Stimulated activated naive CD4-positive, alpha-beta T cell (primary cell): ENCODE measurements around the gene CCL22.

ENCODE experiments used
- DNase-seq, 6 experiments: peaks; one replicate each; lab custom pipeline; 2025; lab: John Stamatoyannopoulos, UW

The CCL22 gene

DNA sequence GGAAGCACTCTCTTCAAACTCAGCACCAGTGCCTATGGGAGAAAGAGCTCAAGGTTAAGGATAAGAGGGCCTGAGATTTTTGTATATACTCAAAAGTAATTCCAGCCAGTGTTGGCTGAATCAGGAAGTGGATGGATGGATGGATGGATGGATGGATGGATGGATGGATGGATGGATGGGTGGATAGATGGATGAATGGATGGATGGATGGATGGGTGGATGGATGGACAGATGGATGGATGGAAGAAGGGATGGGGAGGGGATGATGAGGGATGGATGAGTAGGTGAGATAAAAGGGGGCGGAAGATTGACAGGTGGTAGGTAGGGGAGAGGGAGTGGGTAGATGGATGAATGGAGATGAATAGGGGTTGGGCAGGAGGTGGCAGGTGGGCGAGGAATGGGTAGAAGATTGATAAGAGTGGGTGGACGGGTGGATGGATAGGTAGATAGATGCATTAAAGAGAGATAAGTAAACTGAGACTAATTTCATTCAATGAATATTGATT is 17.8 kb downstream of the CCL22 start:
- no peak for DNase-seq

DNA sequence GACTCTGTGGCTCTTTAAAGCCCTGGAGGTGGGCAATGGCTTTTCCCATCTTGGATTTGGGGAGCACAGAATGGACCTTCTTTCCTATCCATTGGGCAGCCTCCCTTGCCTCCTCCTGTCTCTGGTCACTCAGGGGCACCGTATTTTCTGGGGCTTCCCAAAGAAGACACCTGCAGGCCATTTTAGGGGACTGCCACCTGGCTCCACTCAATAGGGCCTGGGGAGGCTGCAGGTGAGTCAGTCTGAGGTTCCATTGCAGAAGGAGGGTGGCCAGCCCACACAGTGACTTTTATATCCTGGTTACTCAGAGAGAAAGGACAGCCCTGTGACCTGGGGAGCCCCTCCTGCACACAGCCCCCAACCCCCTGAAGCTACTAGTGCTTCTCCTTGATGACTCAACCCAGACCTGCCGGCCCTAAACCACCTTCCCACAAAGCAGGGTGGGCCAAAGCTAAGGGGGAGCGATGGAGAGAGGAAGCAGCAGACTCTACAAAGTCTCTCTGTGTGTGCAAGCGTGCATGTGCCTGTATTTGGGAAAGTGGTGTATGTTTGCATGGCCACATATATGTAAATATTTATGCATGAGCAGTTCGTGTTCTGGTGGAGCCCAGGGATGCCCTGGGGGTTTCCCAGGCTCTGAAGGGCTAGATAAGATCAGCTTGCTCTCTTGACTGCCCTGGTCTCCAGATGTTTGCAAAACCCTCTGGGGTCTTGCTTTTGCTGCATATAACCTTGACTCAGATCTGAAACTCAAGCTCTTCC is 18.7 kb downstream of the CCL22 start:
- no peak for DNase-seq

- DNase-seq: no peak
Measured at GRCh38 chr16:57379579-57379978, 21.0 kb downstream of the CCL22 start.

- no peak for DNase-seq
Measured at GRCh38 chr16:57380671-57381462, 22.3 kb downstream of the CCL22 start.

DNA sequence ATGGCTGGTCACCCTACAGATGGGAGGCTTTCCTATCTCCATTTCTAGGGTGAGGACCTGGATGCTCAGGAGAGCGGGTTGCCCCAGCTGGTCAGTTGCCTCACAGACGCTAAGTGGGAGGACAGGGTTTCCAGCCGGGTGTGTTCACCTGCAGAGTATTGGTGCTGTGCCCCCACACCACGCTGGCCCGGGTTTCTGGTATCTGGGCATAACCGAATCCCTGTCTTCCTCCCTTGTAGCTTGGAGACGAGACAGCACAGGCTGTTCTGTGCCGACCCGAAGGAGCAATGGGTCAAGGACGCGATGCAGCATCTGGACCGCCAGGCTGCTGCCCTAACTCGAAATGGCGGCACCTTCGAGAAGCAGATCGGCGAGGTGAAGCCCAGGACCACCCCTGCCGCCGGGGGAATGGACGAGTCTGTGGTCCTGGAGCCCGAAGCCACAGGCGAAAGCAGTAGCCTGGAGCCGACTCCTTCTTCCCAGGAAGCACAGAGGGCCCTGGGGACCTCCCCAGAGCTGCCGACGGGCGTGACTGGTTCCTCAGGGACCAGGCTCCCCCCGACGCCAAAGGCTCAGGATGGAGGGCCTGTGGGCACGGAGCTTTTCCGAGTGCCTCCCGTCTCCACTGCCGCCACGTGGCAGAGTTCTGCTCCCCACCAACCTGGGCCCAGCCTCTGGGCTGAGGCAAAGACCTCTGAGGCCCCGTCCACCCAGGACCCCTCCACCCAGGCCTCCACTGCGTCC is 23.4 kb downstream of the CCL22 start:
- no peak for DNase-seq

GRCh38 chr16:57382535-57383275 is 24.1 kb downstream of the CCL22 start:
- no peak for DNase-seq

GRCh38 chr16:57383276-57384247 is 25.0 kb downstream of the CCL22 start:
- no peak for DNase-seq

DNA sequence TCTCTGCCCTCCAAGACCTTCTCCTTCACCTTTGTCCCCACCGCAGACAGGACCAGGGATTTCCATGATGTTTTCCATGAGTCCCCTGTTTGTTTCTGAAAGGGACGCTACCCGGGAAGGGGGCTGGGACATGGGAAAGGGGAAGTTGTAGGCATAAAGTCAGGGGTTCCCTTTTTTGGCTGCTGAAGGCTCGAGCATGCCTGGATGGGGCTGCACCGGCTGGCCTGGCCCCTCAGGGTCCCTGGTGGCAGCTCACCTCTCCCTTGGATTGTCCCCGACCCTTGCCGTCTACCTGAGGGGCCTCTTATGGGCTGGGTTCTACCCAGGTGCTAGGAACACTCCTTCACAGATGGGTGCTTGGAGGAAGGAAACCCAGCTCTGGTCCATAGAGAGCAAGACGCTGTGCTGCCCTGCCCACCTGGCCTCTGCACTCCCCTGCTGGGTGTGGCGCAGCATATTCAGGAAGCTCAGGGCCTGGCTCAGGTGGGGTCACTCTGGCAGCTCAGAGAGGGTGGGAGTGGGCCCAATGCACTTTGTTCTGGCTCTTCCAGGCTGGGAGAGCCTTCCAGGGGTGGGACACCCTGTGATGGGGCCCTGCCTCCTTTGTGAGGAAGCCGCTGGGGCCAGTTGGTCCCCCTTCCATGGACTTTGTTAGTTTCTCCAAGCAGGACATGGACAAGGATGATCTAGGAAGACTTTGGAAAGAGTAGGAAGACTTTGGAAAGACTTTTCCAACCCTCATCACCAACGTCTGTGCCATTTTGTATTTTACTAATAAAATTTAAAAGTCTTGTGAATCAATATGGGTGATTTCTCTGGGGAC is 25.9 kb downstream of the CCL22 start:
- DNase-seq: no peak

GRCh38 chr16:57385083-57385482 is 26.5 kb downstream of the CCL22 start:
- DNase-seq: no peak

GRCh38 chr16:57386381-57386951 is 27.9 kb downstream of the CCL22 start:
- no peak for DNase-seq

DNA sequence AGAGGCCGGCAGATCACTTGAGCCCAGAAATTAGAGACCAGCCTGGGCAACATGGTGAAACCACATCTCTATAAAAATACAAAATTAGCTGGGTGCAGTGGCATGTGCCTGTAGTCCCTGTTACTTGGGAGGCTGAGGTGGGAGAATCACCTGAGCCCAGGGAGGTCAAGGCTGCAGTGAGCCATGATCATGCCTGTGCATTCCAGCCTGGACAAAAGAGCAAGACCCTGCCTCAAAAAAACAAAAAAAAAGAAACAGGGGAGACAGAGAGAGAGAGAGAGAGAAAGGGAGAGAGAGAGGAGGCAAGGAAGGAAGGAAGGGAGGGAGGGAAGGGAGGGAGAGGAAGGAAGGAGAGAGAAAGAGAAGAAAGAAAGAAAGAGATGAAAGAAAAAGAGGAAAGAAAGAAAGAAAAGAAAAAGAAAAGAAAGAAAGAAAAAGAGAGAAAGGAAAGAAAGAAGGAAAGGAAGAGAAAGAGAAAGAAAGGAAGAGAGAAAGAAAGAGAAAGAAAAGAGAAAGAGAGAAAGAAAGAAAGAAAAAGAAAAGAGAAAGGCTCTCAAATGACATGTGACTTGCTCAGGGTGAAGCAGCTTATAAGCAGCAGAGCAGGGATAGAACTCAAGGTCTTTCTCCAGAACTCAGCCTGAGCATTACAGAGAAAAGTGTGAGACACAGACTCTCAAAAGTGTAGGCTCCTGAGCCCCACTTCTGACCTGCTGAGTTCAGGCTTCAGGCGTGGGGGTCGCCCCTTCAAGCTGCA is 29.2 kb downstream of the CCL22 start:
- DNase-seq: no peak

DNA sequence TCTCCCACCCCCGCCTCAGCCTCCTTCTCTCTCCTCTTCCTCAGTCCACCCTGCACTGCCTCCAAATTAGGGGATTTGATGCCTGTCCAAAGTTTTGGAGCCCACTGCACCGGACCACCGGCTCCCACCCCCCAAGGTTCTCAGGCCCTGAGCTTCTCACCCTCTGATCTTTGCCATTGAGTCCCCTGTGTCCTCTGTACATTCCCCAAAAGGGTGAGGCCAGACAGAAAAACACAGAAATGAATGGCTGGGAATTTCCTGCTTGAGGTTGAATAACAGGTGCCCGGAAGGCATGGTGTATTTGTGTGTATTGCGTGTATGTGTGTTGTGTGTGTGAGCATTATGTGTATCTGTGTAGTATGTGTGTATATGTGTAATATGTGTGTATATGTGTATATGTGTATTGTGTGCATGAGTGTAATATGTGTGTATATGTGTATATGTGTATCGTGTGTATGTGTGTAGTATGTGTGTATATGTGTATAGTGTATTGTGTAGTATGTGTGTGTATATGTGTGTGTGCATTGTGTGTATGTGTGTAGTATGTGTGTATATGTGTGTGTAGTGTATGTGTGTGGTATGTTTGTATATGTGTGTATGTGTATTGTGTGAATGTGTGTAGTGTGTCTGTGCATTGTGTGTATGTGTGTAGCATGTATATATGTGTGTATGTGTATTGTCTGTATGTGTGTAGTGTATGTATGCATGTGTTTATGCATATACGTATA is 29.9 kb downstream of the CCL22 start:
- DNase-seq: no peak

DNA sequence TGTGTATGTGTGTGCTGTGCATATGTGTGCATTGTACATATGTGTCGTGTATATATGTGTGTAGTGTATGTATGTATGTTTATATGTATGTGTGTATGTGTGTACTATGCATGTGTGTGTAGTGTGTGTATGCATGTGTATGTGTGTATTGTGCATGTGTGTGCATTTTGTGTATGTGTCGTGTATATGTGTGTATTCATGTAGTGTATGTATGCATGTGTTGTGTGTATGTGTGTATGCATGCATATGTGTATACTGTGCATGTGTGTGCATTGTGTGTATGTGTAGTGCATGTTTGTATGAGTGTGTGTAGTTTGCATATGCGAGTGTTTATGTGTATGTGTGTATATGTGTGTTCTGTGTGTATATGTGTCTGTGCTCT is 30.5 kb downstream of the CCL22 start:
- no peak for DNase-seq

GRCh38 chr16:57390636-57391295 is 32.2 kb downstream of the CCL22 start:
- DNase-seq: peak in 1 of 6 experiments; percentile 2

DNA sequence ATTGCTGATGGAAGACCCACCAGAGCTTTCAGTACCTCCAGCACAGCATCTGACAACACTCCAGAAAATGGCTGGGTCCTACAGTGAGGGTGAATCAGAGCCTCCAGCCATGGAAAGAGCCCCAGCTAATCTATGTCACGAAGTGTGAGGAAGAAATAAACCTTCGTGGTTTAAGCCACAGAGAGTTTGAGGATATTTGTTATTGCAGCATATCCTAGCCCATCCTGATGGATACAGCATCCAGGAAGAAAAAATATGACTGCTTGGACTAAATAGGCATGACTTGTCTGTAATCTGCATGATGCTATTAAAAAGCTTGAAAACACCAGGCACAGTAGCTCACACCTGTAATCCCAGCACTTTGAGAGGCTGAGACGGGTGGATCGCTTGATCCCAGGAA is 32.7 kb downstream of the CCL22 start:
- DNase-seq: no peak

- DNase-seq: no peak
Measured at GRCh38 chr16:57391708-57392107, 33.1 kb downstream of the CCL22 start.

DNA sequence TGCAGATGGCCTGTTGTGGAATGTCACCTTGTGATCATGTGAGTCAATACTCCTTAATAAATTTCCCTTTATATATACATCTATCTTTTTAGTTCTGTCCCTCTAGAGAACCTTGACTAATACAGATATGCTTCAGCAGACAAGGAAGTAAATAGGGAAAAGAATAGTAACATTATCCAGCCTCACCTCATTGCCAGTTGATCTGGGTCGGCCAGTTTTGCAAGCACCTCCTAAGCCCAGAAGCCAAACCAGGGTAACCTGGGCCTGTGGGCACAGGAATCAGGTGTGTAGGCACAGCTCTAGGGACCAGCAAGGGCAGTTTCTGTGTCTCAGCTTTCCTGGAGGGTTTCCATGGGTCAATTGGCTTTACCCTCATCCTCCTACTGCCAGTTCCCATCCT is 34.1 kb downstream of the CCL22 start:
- no peak for DNase-seq
